OCI-LY3 (cell line): ENCODE measurements around the gene EPC2.
"Not testable (repeated sequence)": the region's sequence is repeated elsewhere in the genome, so short reads cannot be mapped to it uniquely, and the experiment has no call there.

Source experiments
- H2AFZ ChIP-seq: fragments of 200-600, 300-600 bp; shearing (Covaris generic); 2 replicates; pipeline ENCODE4 v1.6.0; 2014; ENCODE audit warnings: antibody characterized with exemption, low read depth, low read length
- H3K27ac ChIP-seq: fragments of 200-600, 300-600 bp; sonication (generic); 2 replicates; pipeline ENCODE4 v1.5.1; 2014; ENCODE audit warnings: mild to moderate bottlenecking, low read length, moderate library complexity, mixed read lengths
- H3K27me3 ChIP-seq: fragments of 200-600, 300-600 bp; sonication (generic); 2 replicates; pipeline ENCODE4 v1.6.1; 2014; ENCODE audit warnings: low read depth, low read length, mixed read lengths
- H3K36me3 ChIP-seq: fragments of 200-600, 300-600 bp; sonication (generic); replicated peaks from 2 replicates; pipeline ENCODE3; 2014; ENCODE audit warnings: low read depth, low read length, mixed read lengths
- H3K4me1 ChIP-seq: fragments of 300-600, 200-600 bp; sonication (generic); 2 replicates; pipeline ENCODE4 v1.6.1; 2014; ENCODE audit warnings: low read length, mixed read lengths
- H3K4me2 ChIP-seq: fragments of 200-600, 300-600 bp; sonication (generic); 2 replicates; pipeline ENCODE4 v1.6.1; 2014; ENCODE audit warnings: low read length, mixed read lengths
- H3K4me3 ChIP-seq: fragments of 300-600, 200-600 bp; sonication (generic); 2 replicates; pipeline ENCODE4 v1.5.1; 2014; ENCODE audit warnings: antibody characterized with exemption, mild to moderate bottlenecking, low read length, moderate library complexity
- H3K79me2 ChIP-seq: fragments of 300-600, 200-600 bp; shearing (Covaris generic); 2 replicates; pipeline ENCODE4 v1.6.1; 2014; ENCODE audit warnings: mild to moderate bottlenecking, low read length, mixed read lengths
- H3K9ac ChIP-seq: fragments of 300-600, 200-600 bp; shearing (Covaris generic); 2 replicates; pipeline ENCODE4 v1.6.0; 2014; ENCODE audit warnings: mild to moderate bottlenecking, low read length, moderate library complexity
- H3K9me3 ChIP-seq: fragments of 200-600, 300-600 bp; shearing (Covaris generic); 2 replicates; pipeline ENCODE4 v1.6.1; 2014; ENCODE audit warnings: low read length, mixed read lengths; ENCODE audit not compliant: insufficient read depth
- H4K20me1 ChIP-seq: fragments of 200-600, 300-600 bp; sonication (generic); 2 replicates; pipeline ENCODE4 v1.6.1; 2016; ENCODE audit warnings: low read length, mixed read lengths; ENCODE audit not compliant: insufficient read depth
- EZH2phosphoT487 ChIP-seq: fragments of 200-600 bp; shearing (Covaris generic); IDR thresholded peaks from 2 replicates; pipeline ENCODE4 v1.6.1; 2018; ENCODE audit warnings: antibody characterized with exemption, mixed run types, low read depth
- TF ChIP-seq, protein P1 (sequence below): fragments of 200-600, 300-600 bp; sonication (generic); IDR thresholded peaks from 2 replicates; pipeline ENCODE4 v1.5.1; 2014; ENCODE audit warnings: antibody characterized with exemption, low read length, low read depth

The EPC2 gene

DNA sequence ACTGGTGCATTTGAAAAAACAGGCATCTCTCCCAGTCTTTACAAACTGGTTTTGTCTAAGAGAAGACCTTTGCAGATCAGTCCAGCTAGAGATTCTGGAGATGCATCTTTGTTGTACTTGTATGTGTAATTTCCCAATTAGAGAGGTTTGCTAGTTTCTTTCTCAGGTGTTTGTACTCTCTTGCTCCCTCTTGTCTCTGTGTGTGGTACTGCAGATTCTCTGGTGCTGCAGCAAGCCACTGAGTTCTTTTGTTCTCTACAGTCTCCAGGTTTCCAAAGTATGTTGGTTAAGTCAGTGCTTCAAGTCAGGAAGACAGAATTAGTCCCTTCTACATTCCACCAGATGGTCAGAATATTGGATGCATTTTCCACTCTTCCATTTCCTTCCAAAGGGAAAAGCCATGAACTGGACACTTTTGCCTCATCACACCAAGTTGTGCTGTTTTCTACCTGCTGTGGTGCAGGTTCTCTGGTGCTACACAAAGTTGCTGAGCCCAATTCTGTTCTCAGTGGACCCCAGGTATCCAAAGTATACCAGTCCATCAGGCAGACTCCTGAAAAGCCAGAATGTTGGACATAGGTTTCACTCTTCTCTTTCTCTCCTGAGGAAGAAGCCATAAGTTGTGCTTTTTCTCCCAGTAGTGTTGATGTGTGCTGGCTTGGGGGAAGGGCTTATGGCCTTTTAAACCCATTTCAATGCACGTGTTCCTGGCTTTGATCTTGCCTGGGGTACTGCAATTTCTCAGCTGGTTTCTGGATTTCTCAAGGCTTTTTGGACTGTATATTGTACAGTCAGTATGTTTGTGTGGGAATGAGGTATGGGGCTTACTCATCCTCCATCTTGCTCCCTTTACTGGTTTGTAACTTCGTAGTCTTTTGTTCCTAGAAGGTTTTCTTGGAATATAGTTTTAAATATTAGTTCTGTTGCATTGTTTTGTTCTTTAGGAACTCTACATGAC, 29.8 kb downstream of the EPC2 start:
- no peaks in the 10 kb centered on the region for H3K36me3 ChIP-seq
- no peak overlapping the region for H3K4me3 ChIP-seq
- H3K27ac ChIP-seq = no peak overlapping the region
- H3K9me3 ChIP-seq = no peaks in the 10 kb centered on the region
- H3K79me2 ChIP-seq = peaks cover 93% of the 10 kb centered on the region
- H4K20me1 ChIP-seq = peaks cover 70% of the 10 kb centered on the region
- no peaks in the 10 kb centered on the region for H3K27me3 ChIP-seq
- no peak overlapping the region for H2AFZ ChIP-seq
- no peak overlapping the region for H3K9ac ChIP-seq
- no peak overlapping the region for H3K4me2 ChIP-seq
- TF ChIP-seq, protein P1, sequence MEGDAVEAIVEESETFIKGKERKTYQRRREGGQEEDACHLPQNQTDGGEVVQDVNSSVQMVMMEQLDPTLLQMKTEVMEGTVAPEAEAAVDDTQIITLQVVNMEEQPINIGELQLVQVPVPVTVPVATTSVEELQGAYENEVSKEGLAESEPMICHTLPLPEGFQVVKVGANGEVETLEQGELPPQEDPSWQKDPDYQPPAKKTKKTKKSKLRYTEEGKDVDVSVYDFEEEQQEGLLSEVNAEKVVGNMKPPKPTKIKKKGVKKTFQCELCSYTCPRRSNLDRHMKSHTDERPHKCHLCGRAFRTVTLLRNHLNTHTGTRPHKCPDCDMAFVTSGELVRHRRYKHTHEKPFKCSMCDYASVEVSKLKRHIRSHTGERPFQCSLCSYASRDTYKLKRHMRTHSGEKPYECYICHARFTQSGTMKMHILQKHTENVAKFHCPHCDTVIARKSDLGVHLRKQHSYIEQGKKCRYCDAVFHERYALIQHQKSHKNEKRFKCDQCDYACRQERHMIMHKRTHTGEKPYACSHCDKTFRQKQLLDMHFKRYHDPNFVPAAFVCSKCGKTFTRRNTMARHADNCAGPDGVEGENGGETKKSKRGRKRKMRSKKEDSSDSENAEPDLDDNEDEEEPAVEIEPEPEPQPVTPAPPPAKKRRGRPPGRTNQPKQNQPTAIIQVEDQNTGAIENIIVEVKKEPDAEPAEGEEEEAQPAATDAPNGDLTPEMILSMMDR = peak; percentile 62
- no peak for TF ChIP-seq EZH2phosphoT487
- no peaks in the 10 kb centered on the region for H3K4me1 ChIP-seq

DNA sequence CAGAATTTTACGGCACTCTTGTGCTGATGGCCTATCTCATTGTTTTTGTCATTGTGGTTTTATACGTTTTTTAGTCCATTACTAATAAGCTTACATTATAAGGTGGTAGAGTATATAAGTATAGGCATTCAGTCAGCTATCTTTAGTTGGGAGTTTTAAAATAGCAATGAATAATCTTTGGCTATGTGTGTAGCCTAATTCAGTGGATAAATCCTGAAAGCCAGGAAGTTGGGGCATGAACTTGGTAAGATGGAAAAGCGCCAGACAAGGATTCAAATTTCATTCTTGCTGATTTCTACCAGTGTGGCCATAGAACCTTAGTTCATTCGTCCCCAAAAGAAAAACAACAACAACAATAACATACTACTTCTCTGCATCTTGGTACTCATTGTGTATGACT, 31.2 kb downstream of the EPC2 start:
- Histone ChIP-seq H3K79me2 (peaks cover 93% of the 10 kb centered on the region), H2AFZ (no peak overlapping the region), H3K9me3 (no peaks in the 10 kb centered on the region), H3K4me2 (no peak overlapping the region), H3K27me3 (no peaks in the 10 kb centered on the region), H3K36me3 (no peaks in the 10 kb centered on the region), H3K9ac (no peak overlapping the region), H3K4me1 (no peaks in the 10 kb centered on the region), H3K4me3 (no peak overlapping the region), H3K27ac (no peak overlapping the region), H4K20me1 (peaks cover 70% of the 10 kb centered on the region)
- TF ChIP-seq EZH2phosphoT487 = no peak
- TF ChIP-seq, protein P1 = no peak

DNA sequence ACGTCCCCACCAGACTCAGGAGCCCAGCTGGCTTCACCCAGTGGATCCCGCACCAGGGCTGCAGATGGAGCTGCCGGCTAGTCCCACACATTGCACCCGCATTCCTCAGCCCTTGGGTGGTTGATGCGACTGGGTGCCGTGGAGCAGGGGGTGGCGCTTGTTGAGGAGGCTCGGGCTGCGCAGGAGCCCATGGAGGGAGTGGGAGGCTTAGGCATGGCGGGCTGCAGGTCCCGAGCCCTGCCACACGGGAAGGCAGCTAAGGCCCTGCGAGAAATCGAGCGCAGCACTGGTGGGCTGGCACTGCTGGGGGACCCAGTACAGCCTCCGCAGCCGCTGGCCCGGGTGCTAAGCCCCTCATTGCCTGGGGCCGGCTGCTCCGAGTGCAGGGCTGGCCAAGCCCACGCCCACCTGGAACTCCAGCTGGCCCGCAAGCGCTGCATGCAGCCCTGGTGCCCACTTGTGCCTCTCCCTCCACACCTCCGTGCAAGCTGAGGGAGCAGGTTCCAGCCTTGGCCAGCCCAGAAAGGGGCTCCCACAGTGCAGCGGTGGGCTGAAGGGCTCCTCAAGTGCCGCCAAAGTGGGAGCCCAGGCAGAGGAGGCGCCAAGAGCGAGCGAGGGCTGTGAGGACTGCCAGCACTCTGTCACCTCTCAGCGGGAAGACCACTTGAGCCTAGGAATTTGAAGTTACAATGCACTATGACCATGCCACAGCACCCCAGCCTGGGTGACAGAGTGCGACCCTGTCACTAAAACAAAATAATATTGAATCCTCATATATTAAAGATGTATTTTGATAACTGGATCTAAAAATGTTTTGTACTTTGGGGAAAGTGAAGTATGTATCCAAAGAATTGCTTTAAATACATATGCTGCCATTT, 34.0 kb downstream of the EPC2 start:
- Histone ChIP-seq H3K79me2 (peaks cover 93% of the 10 kb centered on the region), H4K20me1 (peaks cover 59% of the 10 kb centered on the region)

DNA sequence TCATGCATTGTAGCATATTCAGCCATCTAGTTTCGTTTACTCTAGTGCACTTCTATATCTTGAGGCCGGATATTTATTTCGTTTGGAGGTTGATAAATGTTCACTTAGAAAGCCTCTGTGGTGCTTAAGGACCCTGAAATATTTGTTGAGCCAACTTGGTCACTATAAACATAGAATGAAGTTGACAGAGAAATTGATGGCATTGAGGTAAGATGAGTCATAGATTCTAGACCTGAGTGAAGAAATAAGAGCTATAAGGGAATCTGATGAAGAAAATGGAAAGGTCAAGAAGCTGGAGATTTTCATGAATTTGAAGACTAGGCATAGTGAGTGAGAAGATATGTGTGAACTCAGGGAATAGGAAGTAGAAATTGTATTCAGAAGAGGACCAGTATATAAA, 35.9 kb downstream of the EPC2 start:
- H3K36me3 ChIP-seq = no peaks in the 10 kb centered on the region
- H3K27me3 ChIP-seq = no peaks in the 10 kb centered on the region
- TF ChIP-seq, protein P1 = no peak
- TF ChIP-seq EZH2phosphoT487 = no peak
- H3K27ac ChIP-seq = no peak overlapping the region
- H4K20me1 ChIP-seq = peaks cover 51% of the 10 kb centered on the region
- no peaks in the 10 kb centered on the region for H3K4me1 ChIP-seq
- no peak overlapping the region for H3K4me2 ChIP-seq
- H2AFZ ChIP-seq = no peak overlapping the region
- H3K9me3 ChIP-seq = no peaks in the 10 kb centered on the region
- no peak overlapping the region for H3K4me3 ChIP-seq
- H3K9ac ChIP-seq = no peak overlapping the region
- H3K79me2 ChIP-seq = peaks cover 93% of the 10 kb centered on the region

More for the DNA sequence above, 34.0 kb downstream of the EPC2 start:
- H3K27me3 ChIP-seq, H3K4me2 ChIP-seq, H3K4me3 ChIP-seq, H3K36me3 ChIP-seq, H3K27ac ChIP-seq, H3K4me1 ChIP-seq, H3K9ac ChIP-seq, H2AFZ ChIP-seq, H3K9me3 ChIP-seq: not testable (repeated sequence)
